ENCODE measurements around the gene SPATA2.

- no peak for TF ChIP-seq CTCF (IDR thresholded peaks at IDR 0.05)
- TF ChIP-seq POLR2A (IDR thresholded peaks at IDR 0.05), result no peak
- no peak for TF ChIP-seq POLR2AphosphoS5 (IDR thresholded peaks at IDR 0.05)
Measured at GRCh38 chr20:49865559-49865958, 49.8 kb downstream of the SPATA2 start.
